ENCODE measurements around the gene ITM2A.

- no peak for TF ChIP-seq POLR2AphosphoS5 (IDR thresholded peaks at IDR 0.05)
- no peak for TF ChIP-seq CTCF (IDR thresholded peaks at IDR 0.05)
Measured at GRCh38 chrX:79361192-79361870, 5.8 kb downstream of the ITM2A start.

All from upper lobe of left lung (tissue), 4 donors.